ENCODE data around the gene SPATA31D3. TPM values are rescaled to one million over a fixed set of nuclear protein-coding genes. Genes with fewer than 3 reads are reported as not detected.
"Not testable (repeated sequence)": the region's sequence is repeated elsewhere in the genome, so short reads cannot be mapped to it uniquely, and the experiment has no call there.

Gene SPATA31D3
- total and polyA plus RNA-seq, 2 of the 8 experiments (the other 6 are each of a cell fraction or from before 2014, with no cell fraction given) = not detected

DNA sequence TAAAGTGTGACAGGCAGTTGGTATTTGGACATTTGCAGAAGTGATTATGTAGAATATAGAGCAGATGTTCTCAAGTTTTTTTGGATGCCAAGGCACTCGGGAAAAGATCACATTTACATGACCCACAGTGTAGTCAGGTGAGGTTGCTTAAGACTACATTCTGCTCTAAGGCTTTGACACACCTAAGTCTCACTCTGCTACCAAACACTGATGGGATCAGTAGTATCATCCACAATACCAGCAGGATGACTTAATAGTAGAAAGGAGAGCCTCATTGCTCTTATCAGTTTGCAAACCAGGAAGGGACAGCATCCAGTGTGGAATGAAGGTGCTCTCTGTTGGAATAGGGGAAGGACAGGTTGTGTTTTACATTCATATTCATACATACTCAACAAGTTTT, 42.8 kb downstream of the SPATA31D3 start:
- H4K20me1 ChIP-seq (replicated peaks in 1 of 2; ENCODE audit: control insufficient read depth in 1 of 2, insufficient read depth in 2 of 2, low read length in 2 of 2) = no peaks in the 10 kb centered on the region
- no peak overlapping the region for H3K9ac ChIP-seq (replicated peaks in 1 of 4; ENCODE audit: extremely low read depth in 1 of 4, low read depth in 3 of 4, low read length in 3 of 4)
- WGBS, 2 experiments (ENCODE audit: extremely low coverage in 1 of 2, insufficient coverage in 1 of 2, insufficient read length in 1 of 2, insufficient replicate concordance in 2 of 2, low coverage in 1 of 2, low lambda C conversion rate in 2 of 2, missing lambda C conversion rate in 1 of 2) = 84% methylated on average over 1 of the region's 1 CpG; no CpG with 5 or more reads in 1 of the 2 experiments
- H2AFZ ChIP-seq (ENCODE audit: low read length) = no peak overlapping the region
- no peaks in the 10 kb centered on the region for H3K79me1 ChIP-seq (ENCODE audit: low read depth, low read length)
- CTCF ChIA-PET (ENCODE audit: partially characterized antibody) = interaction anchor here (1.0 to 1.2 kb wide), 2 partner anchors 8 to 621 kb away, joined by 3 read pairs; no protein-coding TSS in a partner anchor
- H3K27me3 ChIP-seq (replicated peaks in 1 of 4; ENCODE audit: control insufficient read depth in 3 of 4, extremely low read depth in 1 of 4, insufficient read depth in 3 of 4, low read length in 3 of 4) = no peaks in the 10 kb centered on the region
- no peak overlapping the region for H3K27ac ChIP-seq (ENCODE audit: low read depth, low read length)
- no peak for TF ChIP-seq GABPA (IDR thresholded peaks at IDR 0.05; ENCODE audit: borderline replicate concordance, insufficient read depth, low read length)
- no peak for TF ChIP-seq CHD1 (IDR thresholded peaks at IDR 0.05; ENCODE audit: low read depth, low read length)
- no peak overlapping the region for H3K14ac ChIP-seq (ENCODE audit: insufficient read length)
- H3K9me3 ChIP-seq (ENCODE audit: insufficient read depth in 2 of 2, low read depth in 1 of 2, low read length in 1 of 2) = no peaks in the 10 kb centered on the region
- H3K18ac ChIP-seq (ENCODE audit: extremely low read depth, low read length) = no peak overlapping the region
- no peak overlapping the region for H2BK20ac ChIP-seq (ENCODE audit: low read length)
- no peak overlapping the region for H2BK12ac ChIP-seq (ENCODE audit: low read depth, low read length)
- no peak for DNase-seq (ENCODE audit: low read depth in 1 of 2, low spot score in 2 of 2)
- no peaks in the 10 kb centered on the region for H3K79me2 ChIP-seq (ENCODE audit: control insufficient read depth in 1 of 2, insufficient read depth in 2 of 2, low read length in 2 of 2)
- no peak overlapping the region for H3K23ac ChIP-seq (ENCODE audit: insufficient read length)
- no peak overlapping the region for H3K4me2 ChIP-seq (ENCODE audit: insufficient read depth in 1 of 2, low read depth in 2 of 2, low read length in 2 of 2)
- H3K4me1 ChIP-seq (replicated peaks in 1 of 4; ENCODE audit: control insufficient read depth in 3 of 4, insufficient read depth in 4 of 4, low read length in 3 of 4) = no peaks in the 10 kb centered on the region
- POLR2A ChIA-PET (ENCODE audit: partially characterized antibody) = no interaction called here
- FAIRE-seq = no peak
- H2BK5ac ChIP-seq (ENCODE audit: low read depth, low read length) = no peak overlapping the region
- H3K36me3 ChIP-seq (ENCODE audit: control insufficient read depth in 2 of 4, insufficient read depth in 4 of 4, low read length in 3 of 4) = no peaks in the 10 kb centered on the region
- H3K23me2 ChIP-seq (ENCODE audit: low read depth, low read length) = no peaks in the 10 kb centered on the region
- H4K5ac ChIP-seq (ENCODE audit: insufficient read length, low read depth, low read length) = no peak overlapping the region
- no peak overlapping the region for H2BK15ac ChIP-seq (ENCODE audit: low read length)
- no peak overlapping the region for H3K4ac ChIP-seq (replicated peaks; ENCODE audit: insufficient read length, low read depth, low read length)
- H2BK120ac ChIP-seq (replicated peaks; ENCODE audit: low read depth, low read length) = no peak overlapping the region
- no peak overlapping the region for H4K91ac ChIP-seq (replicated peaks; ENCODE audit: insufficient read length, low read length)
- no peak overlapping the region for H4K8ac ChIP-seq (ENCODE audit: extremely low read depth, insufficient read depth, low read length)
- no peak overlapping the region for H2AK5ac ChIP-seq (ENCODE audit: low read depth, low read length)
- H3K4me3 ChIP-seq (ENCODE audit: extremely low read depth in 1 of 4, insufficient read depth in 2 of 4, low read depth in 3 of 4, low read length in 4 of 4) = no peak overlapping the region
- no peak overlapping the region for H3K56ac ChIP-seq (replicated peaks; ENCODE audit: insufficient read length, low read depth, low read length)

DNA sequence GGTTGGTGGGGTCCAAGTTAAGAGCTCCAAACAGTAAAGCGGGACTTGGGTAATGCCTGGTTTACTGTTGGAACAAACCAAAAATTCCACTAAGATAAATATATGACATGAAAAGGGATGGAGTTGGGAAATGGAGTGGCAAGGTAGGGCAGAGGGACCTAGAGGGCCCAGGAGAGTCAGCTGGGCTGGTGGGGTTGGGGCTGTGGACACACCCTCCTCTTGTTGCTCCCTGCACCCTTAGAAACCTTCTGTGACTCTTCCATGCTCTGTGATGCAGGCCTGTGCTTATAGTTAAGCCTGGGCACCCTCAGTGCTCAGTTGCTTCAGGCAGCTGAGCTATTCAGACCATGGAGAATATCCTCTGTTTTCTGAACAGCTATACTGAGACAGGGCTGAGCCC, 45.2 kb downstream of the SPATA31D3 start, which contains the start of gene SPATA31D1:
Gene SPATA31D1, plus strand, starts transcription at position 301 of the 400 bp plus-strand sequence. Its CDS starts 47 bp downstream, at position 348.
- WGBS, 2 experiments (ENCODE audit: extremely low coverage in 1 of 2, insufficient coverage in 1 of 2, insufficient read length in 1 of 2, insufficient replicate concordance in 2 of 2, low coverage in 1 of 2, low lambda C conversion rate in 2 of 2, missing lambda C conversion rate in 1 of 2) = 93% methylated on average over 1 of the region's 1 CpG; no CpG with 5 or more reads in 1 of the 2 experiments
- H3K27ac ChIP-seq (ENCODE audit: low read depth, low read length); H3K9ac ChIP-seq (replicated peaks in 1 of 4; ENCODE audit: extremely low read depth in 1 of 4, low read depth in 3 of 4, low read length in 3 of 4); H4K91ac ChIP-seq (replicated peaks; ENCODE audit: insufficient read length, low read length); H3K4me1 ChIP-seq (replicated peaks in 1 of 4; ENCODE audit: control insufficient read depth in 3 of 4, insufficient read depth in 4 of 4, low read length in 3 of 4); H4K5ac ChIP-seq (ENCODE audit: insufficient read length, low read depth, low read length); H3K23me2 ChIP-seq (ENCODE audit: low read depth, low read length); H3K27me3 ChIP-seq (replicated peaks in 1 of 4; ENCODE audit: control insufficient read depth in 3 of 4, extremely low read depth in 1 of 4, insufficient read depth in 3 of 4, low read length in 3 of 4); H4K8ac ChIP-seq (ENCODE audit: extremely low read depth, insufficient read depth, low read length); POLR2A ChIA-PET (ENCODE audit: partially characterized antibody); H2AFZ ChIP-seq (ENCODE audit: low read length); H2AK5ac ChIP-seq (ENCODE audit: low read depth, low read length); H2BK20ac ChIP-seq (ENCODE audit: low read length); H2BK5ac ChIP-seq (ENCODE audit: low read depth, low read length); H3K79me1 ChIP-seq (ENCODE audit: low read depth, low read length); H3K9me3 ChIP-seq (ENCODE audit: insufficient read depth in 2 of 2, low read depth in 1 of 2, low read length in 1 of 2); H3K56ac ChIP-seq (replicated peaks; ENCODE audit: insufficient read length, low read depth, low read length); H3K79me2 ChIP-seq (ENCODE audit: control insufficient read depth in 1 of 2, insufficient read depth in 2 of 2, low read length in 2 of 2); H3K4me3 ChIP-seq (ENCODE audit: extremely low read depth in 1 of 4, insufficient read depth in 2 of 4, low read depth in 3 of 4, low read length in 4 of 4); H3K18ac ChIP-seq (ENCODE audit: extremely low read depth, low read length); H2BK120ac ChIP-seq (replicated peaks; ENCODE audit: low read depth, low read length); H3K4me2 ChIP-seq (ENCODE audit: insufficient read depth in 1 of 2, low read depth in 2 of 2, low read length in 2 of 2); H2BK15ac ChIP-seq (ENCODE audit: low read length); H3K14ac ChIP-seq (ENCODE audit: insufficient read length); DNase-seq (ENCODE audit: low read depth in 1 of 2, low spot score in 2 of 2); H3K36me3 ChIP-seq (ENCODE audit: control insufficient read depth in 2 of 4, insufficient read depth in 4 of 4, low read length in 3 of 4); H2BK12ac ChIP-seq (ENCODE audit: low read depth, low read length); FAIRE-seq; H4K20me1 ChIP-seq (replicated peaks in 1 of 2; ENCODE audit: control insufficient read depth in 1 of 2, insufficient read depth in 2 of 2, low read length in 2 of 2); H3K23ac ChIP-seq (ENCODE audit: insufficient read length); H3K4ac ChIP-seq (replicated peaks; ENCODE audit: insufficient read length, low read depth, low read length): not testable (repeated sequence)
- CTCF ChIA-PET (ENCODE audit: partially characterized antibody) = interaction anchor here (0.7 kb wide), 1 partner anchor 451 kb away, joined by 3 read pairs; no protein-coding TSS in a partner anchor

Data from H1 (cell line).